Endothelial cell of umbilical vein (primary cell): ENCODE results near the gene B2M.

Source experiments
- EZH2 ChIP-seq: IDR thresholded peaks from 2 replicates; pipeline ENCODE4 v1.6.1; 2012; ENCODE audit warnings: borderline replicate concordance, low read depth, mild to moderate bottlenecking, moderate library complexity, low read length, inconsistent platforms; ENCODE audit not compliant: severe bottlenecking
- MYC ChIP-seq: IDR thresholded peaks from one replicate; pipeline ENCODE4 v1.6.1; 2011; ENCODE audit warnings: mild to moderate bottlenecking, low read depth, low read length
- POLR2A ChIP-seq: IDR thresholded peaks from 2 replicates; pipeline ENCODE4 v1.6.1; 2012; ENCODE audit warnings: low read depth, mild to moderate bottlenecking, control low read depth, low read length
- POLR2AphosphoS5 ChIP-seq: IDR thresholded peaks from 2 replicates; pipeline ENCODE4 v1.6.1; 2012; ENCODE audit warnings: low read depth, mild to moderate bottlenecking, control low read depth, low read length, moderate library complexity; ENCODE audit not compliant: insufficient read depth
- TF ChIP-seq, protein P1 (sequence below), 2 donors: IDR thresholded peaks; 1 replicate in 1 of 2; 2 replicates in 1 of 2; pipeline ENCODE4 v1.5.1; 2011; ENCODE audit warnings: low read length in 2 of 2, mild to moderate bottlenecking in 2 of 2, moderate library complexity in 2 of 2, control low read depth in 1 of 2, inconsistent platforms in 1 of 2, low read depth in 1 of 2; ENCODE audit not compliant: insufficient read depth in 1 of 2; ENCODE audit errors: extremely low read depth in 1 of 2

DNA sequence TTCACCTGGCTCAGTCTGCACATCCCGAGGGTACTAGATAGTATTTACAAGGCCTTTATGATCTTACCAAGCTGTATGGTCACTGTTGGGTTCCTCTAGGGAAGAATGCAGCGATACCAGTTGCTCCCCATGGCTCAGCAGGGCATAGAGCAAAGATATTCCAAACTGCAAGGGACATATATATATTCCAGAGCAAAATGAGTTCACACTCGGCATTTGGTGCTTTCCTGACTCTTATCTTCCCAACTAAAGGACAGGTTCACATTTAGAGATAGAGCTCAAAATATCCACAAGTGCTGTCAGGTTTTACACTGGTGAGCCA, 44.3 kb upstream of the B2M start:
- TF ChIP-seq EZH2 (no peak), MYC (no peak), POLR2A (no peak), POLR2AphosphoS5 (no peak)
- TF ChIP-seq, protein P1, sequence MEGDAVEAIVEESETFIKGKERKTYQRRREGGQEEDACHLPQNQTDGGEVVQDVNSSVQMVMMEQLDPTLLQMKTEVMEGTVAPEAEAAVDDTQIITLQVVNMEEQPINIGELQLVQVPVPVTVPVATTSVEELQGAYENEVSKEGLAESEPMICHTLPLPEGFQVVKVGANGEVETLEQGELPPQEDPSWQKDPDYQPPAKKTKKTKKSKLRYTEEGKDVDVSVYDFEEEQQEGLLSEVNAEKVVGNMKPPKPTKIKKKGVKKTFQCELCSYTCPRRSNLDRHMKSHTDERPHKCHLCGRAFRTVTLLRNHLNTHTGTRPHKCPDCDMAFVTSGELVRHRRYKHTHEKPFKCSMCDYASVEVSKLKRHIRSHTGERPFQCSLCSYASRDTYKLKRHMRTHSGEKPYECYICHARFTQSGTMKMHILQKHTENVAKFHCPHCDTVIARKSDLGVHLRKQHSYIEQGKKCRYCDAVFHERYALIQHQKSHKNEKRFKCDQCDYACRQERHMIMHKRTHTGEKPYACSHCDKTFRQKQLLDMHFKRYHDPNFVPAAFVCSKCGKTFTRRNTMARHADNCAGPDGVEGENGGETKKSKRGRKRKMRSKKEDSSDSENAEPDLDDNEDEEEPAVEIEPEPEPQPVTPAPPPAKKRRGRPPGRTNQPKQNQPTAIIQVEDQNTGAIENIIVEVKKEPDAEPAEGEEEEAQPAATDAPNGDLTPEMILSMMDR (IDR thresholded peaks at IDR 0.05; ENCODE audit: extremely low read depth in 1 of 2, insufficient read depth in 1 of 2, low read depth in 1 of 2, low read length in 2 of 2) = no peak
